Measurements from ENCODE around the gene ATP6V0E1.

Gene ATP6V0E1

DNA sequence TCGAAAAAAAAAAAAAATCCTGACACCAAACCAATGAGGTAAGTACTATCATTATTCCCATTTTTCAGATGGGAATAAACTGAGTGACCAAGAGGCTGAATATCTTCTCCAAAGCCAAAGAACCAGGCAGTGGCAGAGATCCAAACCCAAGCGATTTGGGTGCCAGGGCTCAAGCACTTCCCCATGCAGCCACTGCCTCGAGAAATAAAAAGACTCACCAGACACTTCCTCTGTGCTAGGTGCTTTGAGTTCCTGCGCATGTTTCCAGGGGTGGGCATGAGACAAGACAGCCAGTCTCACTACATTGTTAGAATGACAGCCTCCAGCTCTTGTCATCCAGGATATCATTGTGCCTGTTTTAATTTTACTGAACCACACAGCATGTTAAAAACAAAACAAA lies 26.6 kb upstream of the ATP6V0E1 start:
- DNase-seq (ENCODE audit: low read depth in 2 of 2): no peak

DNA sequence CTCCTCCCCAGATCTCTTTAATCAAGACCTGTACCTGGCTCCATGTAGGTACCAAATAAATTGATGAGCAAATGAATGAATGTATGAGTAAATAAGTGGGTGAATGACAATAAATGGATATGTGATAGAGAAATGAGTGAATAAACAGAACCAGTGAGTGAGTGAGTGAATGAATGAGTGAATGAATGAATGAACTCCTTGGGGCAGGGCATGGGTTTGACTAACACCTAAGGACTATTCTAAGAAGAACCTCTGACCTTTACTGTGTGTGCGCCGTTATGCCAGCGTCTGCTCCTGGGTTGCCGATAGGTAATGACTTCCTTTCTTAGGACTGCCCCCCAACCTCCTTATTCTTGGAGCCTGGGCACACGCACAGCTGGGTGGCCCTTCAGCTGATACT lies 26.1 kb upstream of the ATP6V0E1 start:
- DNase-seq (ENCODE audit: low read depth in 2 of 2): no peak

DNA sequence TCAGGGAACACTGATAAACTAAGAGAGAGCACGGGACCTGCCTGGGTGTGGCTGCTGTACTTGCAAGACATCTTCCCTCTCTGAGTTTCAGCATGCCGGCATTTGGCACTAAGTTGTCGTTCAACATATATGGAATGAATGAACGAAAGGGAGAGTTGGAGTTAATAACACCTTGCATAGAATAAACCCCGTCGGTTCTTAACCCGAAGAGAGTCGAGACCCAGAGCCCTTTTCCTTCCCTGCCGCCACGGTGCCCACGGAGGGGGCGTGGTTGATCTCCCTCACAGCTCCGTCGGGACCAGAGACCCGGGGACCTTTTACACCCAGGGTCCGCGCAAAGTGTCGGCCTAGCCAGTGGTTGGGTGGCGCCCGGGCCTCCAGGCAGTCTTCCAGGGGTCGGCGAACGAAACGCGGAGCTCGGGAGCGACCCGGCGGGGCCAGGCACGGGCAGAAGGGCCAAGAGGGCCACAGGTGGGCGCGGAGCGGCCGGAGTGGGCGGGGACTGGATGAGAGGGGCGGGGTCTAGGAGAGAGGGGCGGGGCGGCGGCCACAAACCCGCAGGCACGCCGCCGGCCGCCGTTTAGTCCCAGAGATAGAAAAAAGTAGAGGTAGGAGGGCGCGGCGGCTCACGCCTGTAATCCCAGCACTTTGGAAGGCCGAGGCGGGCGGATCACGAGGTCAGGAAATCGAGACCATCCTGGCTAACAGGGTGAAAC lies 25.1 kb upstream of the ATP6V0E1 start:
- DNase-seq (ENCODE audit: low read depth in 2 of 2): peak; percentile 59 to 61

DNA sequence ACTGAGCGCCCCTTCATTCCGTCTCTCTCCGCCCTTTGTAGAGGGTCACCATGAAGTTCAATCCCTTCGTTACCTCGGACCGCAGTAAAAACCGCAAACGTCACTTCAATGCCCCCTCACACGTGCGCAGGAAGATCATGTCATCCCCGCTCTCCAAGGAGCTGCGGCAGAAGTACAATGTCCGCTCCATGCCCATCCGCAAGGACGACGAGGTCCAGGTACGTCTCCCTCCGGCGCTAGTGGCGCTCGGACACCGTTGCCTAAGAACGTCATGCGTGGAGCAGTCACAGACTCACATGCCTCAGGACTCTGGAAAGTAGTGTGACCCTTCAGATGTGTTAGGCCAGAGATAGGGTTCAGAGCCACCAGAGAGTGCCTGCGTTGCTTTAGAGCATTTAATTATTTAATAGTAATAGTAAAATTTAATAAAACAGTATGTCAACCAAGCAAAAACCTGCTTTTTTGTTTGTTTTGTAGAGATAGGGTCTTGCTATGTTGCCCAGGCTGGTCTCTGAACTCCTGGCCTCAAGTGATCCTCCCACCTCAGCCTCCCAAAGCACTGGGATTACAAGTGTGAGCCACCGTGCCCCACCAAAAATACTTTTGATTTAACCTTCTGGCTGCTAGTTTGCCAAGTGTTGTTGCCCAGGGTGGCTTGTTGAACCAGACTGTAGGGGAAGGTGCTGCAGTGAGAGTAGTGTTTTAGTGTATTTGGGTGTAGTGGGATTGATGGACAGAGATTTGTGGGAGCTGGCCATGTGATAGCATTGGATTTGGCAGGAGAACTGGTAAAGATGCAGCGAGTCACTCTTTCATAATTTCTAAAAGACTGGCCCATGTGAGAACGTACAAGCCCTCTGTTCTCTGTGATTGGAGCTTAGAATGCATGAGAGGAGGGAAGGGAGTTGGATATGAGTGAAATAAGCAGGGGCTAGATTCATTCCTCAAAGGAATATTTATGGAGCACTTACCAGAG lies 23.5 kb upstream of the ATP6V0E1 start:
- DNase-seq (ENCODE audit: low read depth in 2 of 2): no peak

DNA sequence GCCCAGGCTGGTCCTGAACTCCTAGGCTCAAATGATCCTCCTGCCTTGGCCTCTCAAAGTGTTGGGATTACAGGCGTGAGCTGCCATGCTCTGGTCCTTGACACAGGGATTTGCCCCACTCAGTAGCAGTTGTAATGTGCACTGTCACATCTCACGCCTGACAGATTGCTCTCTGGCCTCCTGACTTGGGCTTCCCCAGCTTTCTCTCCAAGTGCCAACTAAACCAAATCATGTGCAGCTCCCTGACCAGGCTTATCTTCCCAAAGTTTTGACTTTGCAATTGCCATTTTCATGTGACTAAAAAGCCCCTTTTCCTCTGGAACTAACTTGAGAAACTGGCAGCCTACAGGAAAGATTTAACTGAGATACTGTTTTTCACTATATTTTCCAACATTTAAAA lies 13.7 kb upstream of the ATP6V0E1 start:
- no peak for DNase-seq (ENCODE audit: low read depth in 2 of 2)

DNA sequence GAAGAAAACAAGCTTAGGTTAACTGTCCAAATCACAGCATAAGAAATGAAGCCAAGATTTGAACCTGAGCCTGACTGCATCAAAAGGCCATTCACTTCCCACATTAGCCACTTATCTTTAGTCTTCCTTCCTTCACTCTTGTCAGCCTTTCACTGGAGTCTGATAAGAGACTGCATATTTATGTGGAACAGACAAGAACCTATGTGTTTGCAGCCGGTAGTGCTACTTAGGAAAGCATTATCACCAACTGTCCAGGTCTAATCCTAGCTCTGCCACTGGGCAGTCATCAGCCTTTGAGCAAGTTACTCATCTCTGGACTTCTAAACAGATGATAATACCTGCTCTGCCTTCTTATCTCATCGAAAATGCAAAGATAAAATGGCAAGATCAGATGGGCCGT lies 12.1 kb upstream of the ATP6V0E1 start:
- DNase-seq (ENCODE audit: low read depth in 2 of 2): no peak

DNA sequence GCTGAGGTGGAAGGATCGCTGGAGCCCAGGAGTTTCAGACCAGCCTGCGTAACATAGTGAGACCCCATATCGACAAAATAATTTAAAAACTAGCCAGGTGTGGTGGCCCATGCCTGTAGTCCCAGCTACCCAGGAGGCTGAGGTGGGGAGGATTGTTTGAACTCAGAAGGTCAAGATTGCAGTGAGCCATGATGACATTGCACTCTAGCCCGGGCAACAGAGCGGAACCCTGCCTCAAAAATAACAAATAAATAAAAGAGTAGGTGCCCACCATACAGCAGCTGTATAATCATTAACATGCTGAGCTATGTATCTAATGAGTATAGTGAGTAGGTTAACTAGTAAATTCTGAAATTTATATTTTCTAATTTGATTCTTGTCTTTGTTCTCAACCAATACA lies 11.0 kb upstream of the ATP6V0E1 start:
- no peak for DNase-seq (ENCODE audit: low read depth in 2 of 2)

DNA sequence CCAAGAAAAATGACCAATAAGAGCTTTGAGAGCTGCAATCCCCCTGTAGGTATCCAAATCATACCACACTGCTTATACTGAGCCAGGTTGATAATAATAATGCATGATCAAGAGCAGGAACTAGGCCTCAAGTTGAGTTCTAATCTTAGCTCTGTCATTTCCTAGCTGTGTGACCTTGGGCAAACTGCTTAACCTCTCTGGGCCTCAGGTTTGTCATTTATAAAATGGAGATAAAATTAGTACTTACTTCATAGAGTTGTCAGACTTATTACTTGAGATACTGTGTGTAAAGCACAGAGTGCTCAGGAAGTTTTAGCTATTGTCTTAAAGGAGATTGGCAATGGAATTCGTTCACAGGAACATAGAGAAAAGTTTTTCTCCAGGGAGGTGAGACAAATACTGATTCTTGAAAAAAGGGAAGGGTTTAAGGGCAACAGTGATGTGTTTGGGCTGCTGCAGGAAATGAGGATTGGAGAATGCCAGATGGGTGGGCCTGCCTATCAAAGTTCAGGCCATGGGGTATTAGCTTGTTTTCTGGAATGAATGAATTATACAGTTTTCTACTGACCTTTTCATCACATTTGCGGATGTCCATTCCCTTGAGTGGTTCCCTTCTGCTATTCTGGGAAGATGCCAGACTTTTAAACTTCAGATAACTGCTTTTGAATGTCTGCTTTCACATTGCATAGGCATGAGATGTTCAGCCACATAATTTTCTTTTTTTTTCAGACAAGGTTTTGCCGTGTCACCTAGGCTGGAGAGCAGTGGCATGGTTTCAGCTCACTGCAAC lies 10.2 kb upstream of the ATP6V0E1 start:
- no peak for DNase-seq (ENCODE audit: low read depth in 2 of 2)

DNA sequence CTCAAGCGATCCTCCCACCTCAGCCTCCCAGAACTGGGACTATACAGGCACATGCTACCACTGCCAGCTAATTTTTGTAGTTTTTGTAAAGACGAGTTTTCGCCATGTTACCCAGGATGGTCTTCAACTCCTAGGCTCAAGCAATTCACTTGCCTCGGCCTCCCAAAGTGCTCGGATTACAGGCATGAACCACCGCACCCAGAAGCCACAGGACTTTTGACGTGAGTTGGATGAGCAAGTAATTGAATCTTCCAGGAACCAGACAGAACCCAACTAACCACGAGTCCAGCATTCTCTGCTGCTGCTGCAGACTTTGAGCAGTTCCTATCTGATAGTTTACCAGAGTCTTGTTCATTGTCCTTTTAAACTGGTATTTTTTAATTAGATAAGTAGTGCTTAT lies 9.6 kb upstream of the ATP6V0E1 start:
- no peak for DNase-seq (ENCODE audit: low read depth in 2 of 2)

DNA sequence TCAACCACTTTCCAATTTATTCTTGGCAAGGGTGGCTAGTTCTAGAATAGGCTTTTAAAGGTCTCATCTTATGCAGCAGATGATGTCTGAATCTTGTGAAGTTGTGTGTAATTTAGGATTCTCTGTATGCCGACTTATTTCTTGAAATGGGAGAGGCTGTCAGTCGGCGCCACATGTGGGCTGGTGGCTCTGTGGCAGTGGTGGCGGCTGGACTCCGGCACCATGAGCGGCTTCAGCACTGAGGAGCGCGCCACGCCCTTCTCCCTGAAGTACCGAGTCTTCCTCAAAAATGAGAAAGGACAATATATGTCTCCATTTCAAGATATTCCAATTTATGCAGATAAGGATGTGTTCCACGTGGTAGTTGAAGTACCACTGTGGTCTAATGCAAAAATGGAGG lies 8.3 kb upstream of the ATP6V0E1 start:
- DNase-seq (ENCODE audit: low read depth in 2 of 2): no peak

DNA sequence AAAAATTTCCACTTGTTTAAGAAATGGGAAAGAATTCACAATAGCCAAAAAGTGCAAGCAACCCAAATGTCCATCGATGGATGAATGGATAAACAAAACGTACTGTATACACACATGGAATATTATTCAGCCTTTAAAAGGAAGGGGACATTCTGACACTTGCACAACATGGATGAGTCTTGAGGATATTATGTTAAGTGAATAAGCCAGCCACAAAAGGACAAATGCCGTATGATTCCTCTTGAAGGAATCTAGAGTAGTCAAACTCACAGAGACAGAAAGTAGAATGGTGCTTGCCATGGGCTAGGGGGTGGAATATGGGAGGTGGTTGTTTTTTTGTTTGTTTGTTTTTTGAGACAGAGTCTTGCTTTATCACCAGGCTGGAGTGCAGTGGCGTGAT lies 3.8 kb upstream of the ATP6V0E1 start:
- DNase-seq (ENCODE audit: low read depth in 2 of 2): no peak

DNA sequence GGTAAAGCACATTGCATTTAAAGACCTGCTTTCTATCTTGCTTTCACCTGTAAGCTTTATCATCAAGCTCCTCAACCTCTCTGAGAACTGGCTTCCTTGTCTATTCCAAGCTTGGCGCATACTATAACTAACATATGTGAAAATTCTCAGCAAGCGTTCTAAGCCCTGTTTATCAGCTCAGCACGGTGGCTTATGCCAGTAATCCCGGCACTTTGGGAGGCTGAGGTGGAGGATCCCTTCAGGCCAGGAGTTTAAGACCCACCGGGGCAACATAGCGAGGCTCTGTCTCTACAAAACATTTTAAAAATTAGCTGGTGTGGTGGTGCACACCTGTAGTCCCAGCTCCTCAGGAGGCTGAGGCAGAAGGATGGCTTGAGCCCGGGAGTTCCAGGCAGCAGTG lies 1.6 kb upstream of the ATP6V0E1 start:
- DNase-seq (ENCODE audit: low read depth in 2 of 2): no peak

DNA sequence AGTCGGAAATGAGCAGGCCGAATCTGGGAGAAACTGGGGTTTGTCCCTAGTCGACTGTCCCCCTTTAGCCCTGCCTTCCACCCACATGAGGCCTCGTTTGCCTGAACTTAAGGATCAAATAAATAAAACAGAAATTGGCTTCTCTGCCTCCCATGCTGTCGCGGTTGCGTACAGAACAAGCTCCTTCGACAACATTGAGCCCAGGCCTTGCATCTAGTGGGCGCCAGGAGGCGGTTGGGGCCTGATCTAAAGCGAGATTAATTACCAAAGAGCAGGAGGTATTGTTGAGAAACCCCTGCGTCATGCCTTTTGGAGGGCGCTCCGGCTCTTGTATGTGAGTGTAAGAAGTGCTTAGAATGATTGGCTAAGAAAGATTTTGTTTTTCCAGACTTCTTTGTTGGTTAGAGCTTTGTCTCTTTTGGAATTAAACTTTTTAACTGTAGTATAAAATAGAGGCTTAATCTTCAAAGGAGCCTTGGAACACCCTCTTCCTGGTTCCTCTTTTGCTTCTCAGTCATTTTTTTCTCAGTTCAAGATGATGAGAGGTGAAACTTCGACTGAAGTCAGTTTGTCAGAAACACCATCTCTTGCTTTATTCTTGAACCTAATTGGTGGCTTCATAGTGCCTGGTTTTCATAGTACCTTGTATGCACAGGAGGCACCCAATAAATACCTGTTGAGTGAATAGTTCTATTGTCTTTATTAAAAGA lies 828 bp downstream of the ATP6V0E1 start:
- DNase-seq (ENCODE audit: low read depth in 2 of 2): peak; percentile 57 to 72

DNA sequence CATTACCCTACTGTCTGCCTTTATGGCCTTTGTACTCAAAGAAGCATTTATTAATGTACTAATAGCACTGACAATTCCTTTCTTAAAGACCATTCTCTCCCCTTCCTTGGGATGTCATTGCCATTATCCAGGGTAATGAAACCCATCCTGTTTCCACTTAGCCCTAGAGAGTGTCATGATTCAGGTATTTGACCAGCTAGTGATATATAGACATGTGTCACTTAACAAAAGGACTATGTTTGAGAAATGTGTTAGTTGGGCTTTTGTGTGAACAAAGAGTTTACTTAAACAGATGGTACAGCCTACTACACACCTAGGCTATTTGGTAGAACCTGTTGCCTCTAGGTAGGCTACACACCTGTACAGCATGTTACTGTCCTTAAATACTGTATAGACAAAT lies 2.0 kb downstream of the ATP6V0E1 start:
- DNase-seq (ENCODE audit: low read depth in 2 of 2): no peak

DNA sequence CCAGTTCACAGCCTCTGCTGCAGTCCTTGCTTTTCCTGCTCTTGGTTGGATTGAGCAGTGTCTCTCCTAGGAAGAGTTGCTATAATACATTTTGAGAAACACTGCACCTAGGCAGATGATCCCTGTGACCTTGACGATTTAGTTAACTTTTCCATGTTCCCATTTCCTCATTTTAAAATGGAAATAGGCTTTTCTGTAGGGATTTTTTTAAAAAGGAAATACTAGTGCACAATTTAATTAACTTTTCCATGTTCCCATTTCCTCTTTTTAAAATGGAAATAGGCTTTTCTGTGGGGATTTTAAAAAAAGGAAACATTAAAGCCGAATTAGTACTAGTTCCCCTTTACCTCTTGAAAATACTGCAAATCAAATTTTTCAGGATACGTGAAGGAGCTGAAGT lies 4.7 kb downstream of the ATP6V0E1 start:
- no peak for DNase-seq (ENCODE audit: low read depth in 2 of 2)

DNA sequence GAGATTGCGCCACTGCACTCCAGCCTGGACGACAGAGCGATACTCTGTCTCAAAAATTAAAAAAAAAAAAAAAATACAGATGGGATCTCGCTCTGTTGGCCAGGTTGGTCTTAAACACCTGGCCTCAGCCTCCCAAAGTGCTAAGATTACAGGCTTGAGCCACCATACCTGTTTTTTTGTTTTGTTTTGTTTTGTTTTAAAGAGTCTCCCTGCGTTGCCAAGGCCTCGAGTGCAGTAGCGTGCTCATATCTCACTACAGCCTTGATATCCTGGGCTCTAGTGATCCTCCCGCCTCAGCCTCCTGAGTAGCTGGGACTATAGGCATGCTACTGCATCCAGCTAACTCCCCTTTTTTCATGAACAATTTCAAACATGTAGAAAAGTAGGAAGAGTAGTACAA lies 7.2 kb downstream of the ATP6V0E1 start:
- DNase-seq (ENCODE audit: low read depth in 2 of 2): no peak

DNA sequence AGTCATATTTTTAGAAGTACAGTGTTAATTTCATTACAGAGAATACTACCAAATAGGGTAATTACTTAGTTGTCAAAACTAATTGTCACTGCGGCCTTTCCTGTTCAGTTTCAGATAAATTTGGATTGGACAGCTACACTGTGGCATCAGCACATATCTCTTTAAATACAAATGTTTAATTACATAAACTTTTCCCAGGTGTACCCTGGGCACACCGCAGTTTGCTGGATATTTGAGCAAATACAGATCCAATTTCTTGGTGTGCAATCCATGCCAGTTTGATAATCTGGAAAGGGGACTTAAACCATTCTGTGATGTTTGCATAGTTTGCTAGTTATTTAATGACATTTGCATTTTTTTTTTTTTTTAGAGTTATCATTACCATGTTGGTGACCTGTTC lies 10.8 kb downstream of the ATP6V0E1 start:
- no peak for DNase-seq (ENCODE audit: low read depth in 2 of 2)

DNA sequence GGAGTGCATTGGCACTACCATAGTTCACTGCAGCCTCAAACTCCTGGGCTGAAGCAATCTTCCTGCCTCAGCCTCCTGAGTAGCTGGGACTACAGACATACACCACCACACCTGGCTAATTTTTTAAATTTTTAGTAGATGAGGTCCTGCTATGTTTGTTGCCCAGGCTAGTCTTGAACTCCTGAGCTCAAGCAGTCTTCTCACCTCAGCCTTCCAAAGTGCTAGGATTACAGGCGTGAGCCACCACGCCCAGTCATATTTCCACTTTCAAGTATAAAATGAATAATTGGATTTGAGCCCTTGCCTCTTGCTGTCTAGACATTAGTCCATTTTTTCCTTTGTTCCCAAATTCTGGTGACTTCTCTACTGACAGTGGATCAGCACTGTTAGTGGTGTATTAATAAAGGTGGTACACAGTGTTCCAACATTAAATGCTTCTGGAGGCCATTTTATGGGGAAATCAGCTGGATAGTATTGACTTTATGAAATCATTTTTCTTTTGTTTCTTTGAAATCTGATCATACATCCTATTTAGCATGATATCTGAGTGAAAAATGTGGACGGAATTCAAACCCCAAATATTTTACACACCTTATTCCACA lies 15.9 kb downstream of the ATP6V0E1 start:
- DNase-seq (ENCODE audit: low read depth in 2 of 2): no peak

DNA sequence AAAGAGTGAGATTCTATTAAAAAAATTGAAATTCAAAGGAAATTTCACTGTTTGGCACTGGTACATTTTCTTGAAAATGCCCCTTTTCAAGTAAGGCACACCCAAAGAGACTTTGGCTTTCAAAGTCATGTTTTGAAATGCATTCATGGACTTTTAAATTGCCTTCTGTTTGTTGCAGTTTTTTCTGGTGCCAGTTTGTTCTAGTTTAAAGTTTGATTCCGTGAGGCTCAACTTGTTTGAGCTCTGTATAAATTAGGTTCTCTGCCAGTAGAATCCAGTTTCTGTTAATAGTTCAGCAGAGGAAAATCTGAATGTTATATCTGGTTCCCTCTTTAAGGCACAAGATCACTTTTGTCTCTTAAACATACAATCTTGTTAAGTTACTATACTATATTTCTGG lies 16.4 kb downstream of the ATP6V0E1 start:
- no peak for DNase-seq (ENCODE audit: low read depth in 2 of 2)

DNA sequence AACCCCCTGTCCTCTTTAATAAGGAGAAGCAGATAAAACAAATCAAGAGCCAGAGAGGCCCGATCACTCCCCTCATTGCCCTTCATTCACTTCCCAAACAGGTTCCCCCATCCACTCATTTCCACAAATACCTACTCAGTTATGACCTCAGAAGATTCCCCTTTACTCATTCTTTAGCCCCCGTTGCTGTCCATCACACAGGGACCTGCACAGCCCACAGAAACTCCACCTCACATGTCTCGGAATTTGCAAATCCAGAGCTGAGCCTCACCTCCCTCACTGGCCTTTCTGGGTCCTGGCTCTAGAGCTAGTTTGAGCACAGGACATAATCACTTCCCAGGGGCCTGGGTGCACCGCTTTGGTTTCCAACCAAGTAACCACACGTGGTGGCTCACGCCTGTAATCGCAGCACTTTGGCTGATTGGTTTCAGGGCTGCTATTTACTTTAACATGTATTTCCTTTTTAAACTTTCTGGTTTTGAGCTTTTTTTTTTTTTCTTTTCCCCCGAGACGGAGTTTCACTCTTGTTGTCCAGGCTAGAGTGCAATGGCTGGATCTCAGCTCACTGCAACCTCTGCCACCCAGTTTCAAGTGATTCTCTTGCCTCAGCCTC lies 17.8 kb downstream of the ATP6V0E1 start:
- DNase-seq (ENCODE audit: low read depth in 2 of 2): no peak

DNA sequence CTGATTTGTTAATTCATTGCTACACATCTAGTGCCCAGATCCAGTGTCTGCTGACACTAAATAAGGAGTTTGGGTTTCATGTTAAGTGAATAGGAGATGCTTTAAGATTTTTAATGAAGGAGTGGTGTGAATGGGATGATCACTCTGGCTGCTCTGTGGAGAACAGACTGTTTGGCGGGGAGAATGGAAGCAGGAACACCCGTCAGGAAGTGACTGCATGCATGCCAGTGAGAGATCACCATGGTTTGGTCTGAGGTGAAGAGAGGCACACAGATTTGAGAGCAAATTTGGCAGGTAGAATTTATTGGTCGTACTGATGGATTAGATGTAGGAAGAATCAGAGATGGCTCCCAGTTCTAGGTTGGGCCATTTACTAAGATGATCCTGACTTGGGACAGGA lies 19.8 kb downstream of the ATP6V0E1 start:
- DNase-seq (ENCODE audit: low read depth in 2 of 2): no peak
